Glutamatergic neuron (in vitro differentiated cells): ENCODE data around the gene UBL5. TPM values are rescaled to one million over a fixed set of nuclear protein-coding genes. Genes with fewer than 3 reads are reported as not detected.
"Not testable (repeated sequence)": the region's sequence is repeated elsewhere in the genome, so short reads cannot be mapped to it uniquely, and the experiment has no call there.

Experiments used
- DNase-seq: peaks from one replicate; pipeline ENCODE4 v3.0.0; 2022
- H3K27ac Mint-ChIP-seq: one replicate; pipeline ENCODE4 v1.8.0; 2020; ENCODE audit warnings: mild to moderate bottlenecking, mixed read lengths, inconsistent platforms; ENCODE audit not compliant: unreplicated experiment
- H3K27me3 Mint-ChIP-seq: one replicate; pipeline ENCODE4 v1.8.0; 2020; ENCODE audit warnings: mild to moderate bottlenecking, moderate library complexity, mixed read lengths, inconsistent platforms; ENCODE audit not compliant: unreplicated experiment
- H3K36me3 Mint-ChIP-seq: one replicate; pipeline ENCODE4 v1.8.0; 2020; ENCODE audit warnings: mild to moderate bottlenecking, mixed read lengths, inconsistent platforms; ENCODE audit not compliant: unreplicated experiment
- H3K4me1 Mint-ChIP-seq: one replicate; pipeline ENCODE4 v1.8.0; 2020; ENCODE audit warnings: mild to moderate bottlenecking, low read depth, mixed read lengths, inconsistent platforms; ENCODE audit not compliant: unreplicated experiment
- H3K4me3 Mint-ChIP-seq: one replicate; pipeline ENCODE4 v1.8.0; 2020; ENCODE audit warnings: mild to moderate bottlenecking, mixed read lengths, inconsistent platforms; ENCODE audit not compliant: unreplicated experiment
- H3K9me3 Mint-ChIP-seq: one replicate; pipeline ENCODE4 v1.8.0; 2020; ENCODE audit warnings: mild to moderate bottlenecking, moderate library complexity, mixed read lengths, inconsistent platforms; ENCODE audit not compliant: unreplicated experiment
- long read RNA-seq: library from polyadenylated mRNA; unstranded; transcript quantifications from one replicate; pipeline ENCODE4 v2.0.0, GENCODE V29; 2020; ENCODE audit not compliant: unreplicated experiment
- total RNA-seq: library from RNA; stranded (reverse); fragmentation: NEBNext Ultra II Directional; extraction: Animal tissue kit (Norgen Biotek cat#: 25700); gene quantifications from one replicate; pipeline ENCODE4 v1.2.1, GENCODE V29; 2021; ENCODE audit not compliant: unreplicated experiment
- TF ChIP-seq, protein P1 (sequence below): fragments of 200-600 bp; sonication (generic); IDR thresholded peaks from one replicate; pipeline ENCODE4 v1.5.0; 2021; ENCODE audit not compliant: partially characterized antibody, unreplicated experiment

Gene UBL5
- 324 TPM for total RNA-seq
- long read RNA-seq, transcript UBL5-202 (5 exons, 432 nt): major isoform, 162 of 213 reads
- long read RNA-seq, transcript UBL5-201 (5 exons, 513 nt): minor isoform, 27 of 213 reads
- long read RNA-seq, partial matches to known transcripts: 2 of 213 reads
- long read RNA-seq, other reads (novel, unspliced or antisense): 19 of 213 reads

DNA sequence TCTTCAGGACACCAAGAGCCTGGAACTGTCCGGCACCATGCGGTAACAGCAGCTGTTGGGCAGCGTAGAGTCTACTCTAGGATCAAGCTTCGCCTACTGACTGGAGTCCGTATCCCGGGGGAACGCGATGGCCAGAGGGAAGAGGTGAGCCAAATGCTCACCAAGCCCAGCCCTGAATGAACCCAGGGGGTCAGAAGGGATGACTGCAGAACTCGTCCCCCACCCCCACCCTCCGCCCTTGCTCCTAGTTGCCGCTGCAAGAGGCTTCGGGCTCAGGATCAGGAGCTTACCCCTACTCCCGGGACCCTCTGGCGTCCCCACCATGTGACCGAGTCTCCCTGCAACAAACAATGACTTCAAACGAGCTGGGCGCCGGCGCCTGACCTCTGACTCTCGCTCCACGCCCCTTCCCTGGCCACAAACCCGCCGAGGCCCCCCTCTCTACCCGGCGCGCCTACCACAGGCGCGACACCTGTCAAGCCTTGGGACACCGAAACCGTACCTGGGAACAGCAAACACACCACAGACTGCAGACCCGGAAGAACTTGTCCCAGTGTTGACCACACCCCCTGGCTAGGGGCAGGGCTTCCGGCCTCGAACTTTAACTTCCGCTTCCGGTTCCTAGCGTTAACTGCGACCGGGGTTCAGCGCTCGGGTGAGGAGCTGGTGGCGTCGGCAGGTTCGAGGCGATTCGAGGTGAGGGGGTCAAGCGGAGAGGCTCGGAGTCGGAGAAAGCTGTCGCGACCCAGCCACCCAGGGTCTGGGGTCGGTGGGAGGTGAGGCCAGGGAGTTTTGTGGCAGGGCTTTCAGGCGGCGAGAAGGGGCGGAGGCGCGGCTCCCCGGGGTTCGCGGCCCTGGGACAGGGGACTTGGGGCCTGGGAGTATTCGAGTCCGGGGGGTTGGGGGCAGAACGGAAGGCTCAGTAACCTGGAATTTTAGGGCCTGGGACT is at the start of gene UBL5:
UBL5 (plus strand) TSS at position 630 of the 950 bp plus-strand sequence. CDS start 420 bp downstream, outside the sequence.
- peaks cover 11% of the 10 kb centered on the region for H3K4me1 Mint-ChIP-seq
- peak within 1 kb of the TSS; percentile 100 for H3K27ac Mint-ChIP-seq
- TF ChIP-seq, protein P1, sequence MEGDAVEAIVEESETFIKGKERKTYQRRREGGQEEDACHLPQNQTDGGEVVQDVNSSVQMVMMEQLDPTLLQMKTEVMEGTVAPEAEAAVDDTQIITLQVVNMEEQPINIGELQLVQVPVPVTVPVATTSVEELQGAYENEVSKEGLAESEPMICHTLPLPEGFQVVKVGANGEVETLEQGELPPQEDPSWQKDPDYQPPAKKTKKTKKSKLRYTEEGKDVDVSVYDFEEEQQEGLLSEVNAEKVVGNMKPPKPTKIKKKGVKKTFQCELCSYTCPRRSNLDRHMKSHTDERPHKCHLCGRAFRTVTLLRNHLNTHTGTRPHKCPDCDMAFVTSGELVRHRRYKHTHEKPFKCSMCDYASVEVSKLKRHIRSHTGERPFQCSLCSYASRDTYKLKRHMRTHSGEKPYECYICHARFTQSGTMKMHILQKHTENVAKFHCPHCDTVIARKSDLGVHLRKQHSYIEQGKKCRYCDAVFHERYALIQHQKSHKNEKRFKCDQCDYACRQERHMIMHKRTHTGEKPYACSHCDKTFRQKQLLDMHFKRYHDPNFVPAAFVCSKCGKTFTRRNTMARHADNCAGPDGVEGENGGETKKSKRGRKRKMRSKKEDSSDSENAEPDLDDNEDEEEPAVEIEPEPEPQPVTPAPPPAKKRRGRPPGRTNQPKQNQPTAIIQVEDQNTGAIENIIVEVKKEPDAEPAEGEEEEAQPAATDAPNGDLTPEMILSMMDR: no peak
- DNase-seq: peak; percentile 90
- H3K36me3 Mint-ChIP-seq: no peaks in the 10 kb centered on the region
- peaks cover 9% of the 10 kb centered on the region for H3K27me3 Mint-ChIP-seq
- peak within 1 kb of the TSS; percentile 100 for H3K4me3 Mint-ChIP-seq
- peaks cover 17% of the 10 kb centered on the region for H3K9me3 Mint-ChIP-seq

DNA sequence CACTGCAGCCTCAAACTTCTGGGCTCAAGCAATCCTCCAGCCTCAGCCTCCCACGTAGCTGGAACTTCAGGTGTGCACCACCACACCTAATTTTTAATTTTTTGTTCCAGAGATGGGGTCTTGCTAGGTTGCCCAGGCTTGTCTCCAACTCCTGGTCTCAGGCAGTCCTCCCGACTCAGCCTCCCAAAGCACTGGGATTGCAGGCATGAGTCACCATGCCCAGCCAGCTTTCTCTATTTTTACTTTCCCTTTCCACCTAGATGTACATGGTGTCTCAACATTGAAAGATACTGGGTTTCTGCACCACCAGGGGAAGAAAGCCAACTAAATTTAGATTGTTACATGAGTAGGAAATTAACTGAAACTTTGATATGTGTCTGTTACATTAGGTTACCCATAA is 45.4 kb upstream of the UBL5 start:
- peaks cover 7% of the 10 kb centered on the region for H3K36me3 Mint-ChIP-seq
- H3K9me3 Mint-ChIP-seq: peaks cover 9% of the 10 kb centered on the region

DNA sequence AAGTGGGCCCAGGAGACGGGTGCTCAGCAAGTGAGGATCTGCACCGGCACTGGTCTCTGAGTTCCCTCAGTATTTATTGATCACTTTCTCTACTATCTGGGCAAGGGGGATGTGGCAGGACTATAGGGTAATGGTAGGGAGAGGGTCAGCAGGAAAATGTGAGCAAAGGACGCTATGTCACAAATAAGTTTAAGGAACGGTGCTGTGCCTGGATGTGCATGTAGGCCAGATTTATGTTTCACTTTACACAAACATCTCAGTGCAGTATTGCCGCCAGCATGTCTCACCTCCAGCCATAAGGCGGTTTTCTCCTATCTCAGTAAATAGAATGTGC is 43.6 kb upstream of the UBL5 start:
- H3K27ac Mint-ChIP-seq: peak overlapping the region; percentile 100
- H3K36me3 Mint-ChIP-seq, H3K9me3 Mint-ChIP-seq: not testable (repeated sequence)

More for the DNA sequence above, 45.4 kb upstream of the UBL5 start:
- H3K4me1 Mint-ChIP-seq: peaks cover 9% of the 10 kb centered on the region
- TF ChIP-seq, protein P1: no peak
- DNase-seq: no peak
- peak overlapping the region; percentile 73 for H3K27ac Mint-ChIP-seq
- no peak overlapping the region for H3K4me3 Mint-ChIP-seq
- peaks cover 9% of the 10 kb centered on the region for H3K27me3 Mint-ChIP-seq

DNA sequence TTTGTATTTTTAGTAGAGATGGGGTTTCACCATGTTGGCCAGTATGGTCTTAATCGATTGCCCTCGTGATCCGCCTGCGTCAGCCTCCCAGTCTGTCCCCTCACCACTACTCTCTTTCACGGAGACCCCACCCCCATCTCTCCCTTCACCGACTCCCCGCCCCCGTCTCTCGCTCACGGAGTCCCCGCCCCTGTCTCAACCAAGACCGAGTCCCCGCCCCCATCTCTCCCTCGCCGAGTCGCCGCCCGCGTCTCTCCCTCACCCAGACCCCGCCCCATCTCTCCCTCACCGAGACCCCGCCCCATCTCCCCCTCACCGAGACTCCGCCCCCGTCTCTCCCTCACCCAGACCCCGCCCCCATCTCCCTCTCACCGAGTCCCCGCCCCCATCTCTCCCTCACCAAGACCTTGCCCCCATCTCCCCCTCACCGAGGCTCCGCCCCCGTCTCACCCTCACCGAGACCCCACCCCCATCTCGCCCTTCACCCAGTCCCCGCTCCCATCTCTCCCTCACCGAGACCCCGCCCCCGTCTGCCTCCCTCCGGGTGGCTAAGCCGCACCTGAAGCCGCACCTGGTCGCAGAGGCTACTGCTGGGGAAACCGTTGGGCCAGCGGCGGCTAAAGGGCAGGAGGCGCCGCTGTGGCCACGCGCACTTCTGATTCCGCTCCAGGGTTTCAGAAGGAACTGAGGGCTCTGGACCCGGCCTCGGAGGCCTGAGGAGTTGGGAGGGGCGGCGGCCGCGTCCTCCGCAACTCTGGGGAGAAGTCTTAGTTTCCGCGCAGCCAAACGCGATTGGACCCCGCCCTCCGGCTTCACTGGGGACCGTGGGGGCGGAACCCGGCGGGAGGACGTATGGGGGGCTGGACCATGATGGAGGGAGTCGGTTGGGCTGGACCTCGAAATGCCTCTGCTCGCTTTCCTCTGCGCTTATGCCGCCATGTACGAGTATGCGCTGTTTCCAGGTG is 42.1 kb upstream of the UBL5 start:
- Mint-ChIP-seq H3K9me3 (peaks cover 6% of the 10 kb centered on the region), H3K27ac (peak overlapping the region; percentile 100), H3K36me3 (peaks cover 4% of the 10 kb centered on the region), H3K27me3 (peaks cover 12% of the 10 kb centered on the region), H3K4me1 (peaks cover 13% of the 10 kb centered on the region), H3K4me3 (peak overlapping the region; percentile 98)
- TF ChIP-seq, protein P1: no peak
- DNase-seq: peak; percentile 100

More for the DNA sequence above, 43.6 kb upstream of the UBL5 start:
- Mint-ChIP-seq H3K4me3 (peak overlapping the region; percentile 98), H3K27me3 (peaks cover 11% of the 10 kb centered on the region)
- not testable (repeated sequence) for H3K4me1 Mint-ChIP-seq, DNase-seq

DNA sequence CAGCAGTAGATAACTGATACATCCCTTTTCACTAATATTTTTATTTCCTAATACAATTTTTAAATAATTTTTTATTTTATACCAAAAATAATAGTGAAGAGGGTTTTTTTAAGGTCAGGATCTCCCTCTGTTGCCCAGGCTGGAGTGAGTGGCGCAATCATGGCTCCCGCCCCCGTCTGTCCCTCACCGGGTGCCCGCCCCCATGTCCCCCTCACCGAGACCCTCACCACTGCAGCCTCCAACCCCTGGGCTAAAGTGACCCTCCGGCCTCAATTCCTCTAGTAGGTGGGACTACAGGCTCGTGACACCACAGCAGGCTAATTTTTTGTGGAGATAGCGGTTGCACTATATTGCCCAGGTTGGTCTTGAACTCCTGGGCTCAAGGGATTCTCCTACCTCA is 41.4 kb upstream of the UBL5 start:
- Mint-ChIP-seq H3K27me3 (peaks cover 12% of the 10 kb centered on the region), H3K4me1 (peaks cover 13% of the 10 kb centered on the region), H3K27ac (peak overlapping the region; percentile 64), H3K9me3 (peaks cover 6% of the 10 kb centered on the region), H3K36me3 (peaks cover 4% of the 10 kb centered on the region), H3K4me3 (peak overlapping the region; percentile 98)
- no peak for DNase-seq
- TF ChIP-seq, protein P1: no peak
